ENCODE results near the gene VPS37B.

VPS37B gene

GRCh38 chr12:122855928-122856831 lies 39.7 kb downstream of the VPS37B start:
- no peak for DNase-seq (ENCODE audit: low read depth, low spot score)
- no peak overlapping the region for H3K27ac ChIP-seq

- DNase-seq (ENCODE audit: low read depth, low spot score) = no peak
- no peak overlapping the region for H3K27ac ChIP-seq
These were observed 40.7 kb downstream of the VPS37B start for GRCh38 chr12:122855071-122855829.

GRCh38 chr12:122854554-122854953 lies 41.4 kb downstream of the VPS37B start:
- no peak overlapping the region for H3K27ac ChIP-seq
- DNase-seq (ENCODE audit: low read depth, low spot score) = no peak

- DNase-seq (ENCODE audit: low read depth, low spot score) = no peak
- no peak overlapping the region for H3K27ac ChIP-seq
These were observed 42.2 kb downstream of the VPS37B start for GRCh38 chr12:122853582-122854245.

- no peak for DNase-seq (ENCODE audit: low read depth, low spot score)
- peak overlapping the region; percentile 61 for H3K27ac ChIP-seq
These were observed 43.3 kb downstream of the VPS37B start for GRCh38 chr12:122852336-122853275.

GRCh38 chr12:122851820-122852219 lies 44.1 kb downstream of the VPS37B start:
- peak overlapping the region; percentile 61 for H3K27ac ChIP-seq
- no peak for DNase-seq (ENCODE audit: low read depth, low spot score)

- DNase-seq (ENCODE audit: low read depth, low spot score) = no peak
These were observed 45.1 kb downstream of the VPS37B start for GRCh38 chr12:122850695-122851350.

GRCh38 chr12:122850048-122850445 lies 45.9 kb downstream of the VPS37B start:
- DNase-seq (ENCODE audit: low read depth, low spot score) = no peak
- H3K27ac ChIP-seq = no peak overlapping the region

More at GRCh38 chr12:122850695-122851350, 45.1 kb downstream of the VPS37B start:
- peak overlapping the region; percentile 61 for H3K27ac ChIP-seq

GRCh38 chr12:122849352-122850047 lies 46.4 kb downstream of the VPS37B start:
- no peak overlapping the region for H3K27ac ChIP-seq
- DNase-seq (ENCODE audit: low read depth, low spot score) = no peak

GRCh38 chr12:122848471-122849351 lies 47.2 kb downstream of the VPS37B start:
- DNase-seq (ENCODE audit: low read depth, low spot score) = no peak
- no peak overlapping the region for H3K27ac ChIP-seq

- no peak for DNase-seq (ENCODE audit: low read depth, low spot score)
- H3K27ac ChIP-seq = no peak overlapping the region
These were observed 48.0 kb downstream of the VPS37B start for GRCh38 chr12:122847921-122848421.

- no peak overlapping the region for H3K27ac ChIP-seq
- no peak for DNase-seq (ENCODE audit: low read depth, low spot score)
These were observed 48.4 kb downstream of the VPS37B start for GRCh38 chr12:122847516-122847836.

GRCh38 chr12:122846622-122847515 lies 49.1 kb downstream of the VPS37B start:
- no peak overlapping the region for H3K27ac ChIP-seq
- DNase-seq (ENCODE audit: low read depth, low spot score) = no peak

GRCh38 chr12:122845865-122846621 lies 49.9 kb downstream of the VPS37B start:
- DNase-seq (ENCODE audit: low read depth, low spot score) = no peak
- H3K27ac ChIP-seq = no peak overlapping the region

- DNase-seq (ENCODE audit: low read depth, low spot score) = no peak
- no peak overlapping the region for H3K27ac ChIP-seq
These were observed 50.7 kb downstream of the VPS37B start for GRCh38 chr12:122845041-122845864.
